Measurements from ENCODE around the gene FAM89B.

The FAM89B gene

DNA sequence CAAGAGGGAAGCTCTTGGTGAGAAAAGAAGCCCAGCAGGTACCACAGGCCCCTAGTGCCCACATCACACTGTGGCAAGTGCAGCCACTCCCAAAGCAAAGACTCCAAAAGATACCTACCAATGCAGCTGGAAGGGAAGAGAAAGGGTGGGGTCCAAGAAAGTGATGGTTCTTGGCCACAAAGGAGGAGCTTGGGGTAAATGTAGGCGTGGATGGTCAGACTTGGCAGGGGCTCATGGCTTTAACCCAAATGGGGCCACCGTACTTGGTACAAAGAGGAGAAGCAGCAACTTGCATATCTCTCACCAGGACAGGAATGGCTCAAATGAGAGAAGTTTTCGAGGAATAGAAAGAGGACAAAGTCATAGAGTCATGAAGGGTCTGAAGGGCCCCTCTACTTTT is 36.9 kb downstream of the FAM89B start:
- TF ChIP-seq, protein P1, sequence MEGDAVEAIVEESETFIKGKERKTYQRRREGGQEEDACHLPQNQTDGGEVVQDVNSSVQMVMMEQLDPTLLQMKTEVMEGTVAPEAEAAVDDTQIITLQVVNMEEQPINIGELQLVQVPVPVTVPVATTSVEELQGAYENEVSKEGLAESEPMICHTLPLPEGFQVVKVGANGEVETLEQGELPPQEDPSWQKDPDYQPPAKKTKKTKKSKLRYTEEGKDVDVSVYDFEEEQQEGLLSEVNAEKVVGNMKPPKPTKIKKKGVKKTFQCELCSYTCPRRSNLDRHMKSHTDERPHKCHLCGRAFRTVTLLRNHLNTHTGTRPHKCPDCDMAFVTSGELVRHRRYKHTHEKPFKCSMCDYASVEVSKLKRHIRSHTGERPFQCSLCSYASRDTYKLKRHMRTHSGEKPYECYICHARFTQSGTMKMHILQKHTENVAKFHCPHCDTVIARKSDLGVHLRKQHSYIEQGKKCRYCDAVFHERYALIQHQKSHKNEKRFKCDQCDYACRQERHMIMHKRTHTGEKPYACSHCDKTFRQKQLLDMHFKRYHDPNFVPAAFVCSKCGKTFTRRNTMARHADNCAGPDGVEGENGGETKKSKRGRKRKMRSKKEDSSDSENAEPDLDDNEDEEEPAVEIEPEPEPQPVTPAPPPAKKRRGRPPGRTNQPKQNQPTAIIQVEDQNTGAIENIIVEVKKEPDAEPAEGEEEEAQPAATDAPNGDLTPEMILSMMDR (IDR thresholded peaks at IDR 0.05; ENCODE audit: borderline replicate concordance, extremely low read depth, low read length, poor library complexity, severe bottlenecking): no peak
- TF ChIP-seq EZH2 (IDR thresholded peaks at IDR 0.05; ENCODE audit: borderline replicate concordance, low read depth, low read length, severe bottlenecking): no peak
- Histone ChIP-seq H3K4me1 (ENCODE audit: insufficient read depth, low read length) (peaks cover 34% of the 10 kb centered on the region), H3K79me2 (ENCODE audit: insufficient read depth, low read length) (peaks cover 52% of the 10 kb centered on the region), H4K20me1 (ENCODE audit: insufficient read depth, low read length) (peaks cover 20% of the 10 kb centered on the region), H3K36me3 (ENCODE audit: insufficient read depth, low read length) (peaks cover 81% of the 10 kb centered on the region), H3K9ac (ENCODE audit: low read depth, low read length) (no peak overlapping the region), H3K27ac (ENCODE audit: low read length) (no peak overlapping the region), H3K4me3 (ENCODE audit: low read depth in 1 of 2, low read length in 2 of 2) (no peak overlapping the region), H3K9me3 (ENCODE audit: insufficient read depth, low read length, severe bottlenecking) (no peaks in the 10 kb centered on the region), H2AFZ (ENCODE audit: low read depth, low read length) (no peak overlapping the region), H3K27me3 (ENCODE audit: insufficient read depth, low read length, poor library complexity) (no peaks in the 10 kb centered on the region), H3K4me2 (ENCODE audit: insufficient read depth, low read length) (no peak overlapping the region)
- ATAC-seq (ENCODE audit: insufficient read depth, low read depth) (no peak), DNase-seq (no peak)

- Histone ChIP-seq H3K4me3 (ENCODE audit: low read depth in 1 of 2, low read length in 2 of 2) (no peak overlapping the region), H3K27me3 (ENCODE audit: insufficient read depth, low read length, poor library complexity) (no peaks in the 10 kb centered on the region), H3K36me3 (ENCODE audit: insufficient read depth, low read length) (peaks cover 77% of the 10 kb centered on the region), H3K9me3 (ENCODE audit: insufficient read depth, low read length, severe bottlenecking) (no peaks in the 10 kb centered on the region), H3K27ac (ENCODE audit: low read length) (no peak overlapping the region), H3K4me2 (ENCODE audit: insufficient read depth, low read length) (peak overlapping the region; percentile 19; the same call in 1 of the 2 replicates), H2AFZ (ENCODE audit: low read depth, low read length) (no peak overlapping the region), H4K20me1 (ENCODE audit: insufficient read depth, low read length) (peaks cover 20% of the 10 kb centered on the region), H3K9ac (ENCODE audit: low read depth, low read length) (no peak overlapping the region), H3K79me2 (ENCODE audit: insufficient read depth, low read length) (peaks cover 56% of the 10 kb centered on the region), H3K4me1 (ENCODE audit: insufficient read depth, low read length) (peaks cover 34% of the 10 kb centered on the region)
- TF ChIP-seq, protein P1 (IDR thresholded peaks at IDR 0.05; ENCODE audit: borderline replicate concordance, extremely low read depth, low read length, poor library complexity, severe bottlenecking): no peak
- TF ChIP-seq EZH2 (IDR thresholded peaks at IDR 0.05; ENCODE audit: borderline replicate concordance, low read depth, low read length, severe bottlenecking): no peak
- ATAC-seq (ENCODE audit: insufficient read depth, low read depth) (no peak), DNase-seq (no peak)
Observed at GRCh38 chr11:65609665-65610064, 37.3 kb downstream of the FAM89B start.

DNA sequence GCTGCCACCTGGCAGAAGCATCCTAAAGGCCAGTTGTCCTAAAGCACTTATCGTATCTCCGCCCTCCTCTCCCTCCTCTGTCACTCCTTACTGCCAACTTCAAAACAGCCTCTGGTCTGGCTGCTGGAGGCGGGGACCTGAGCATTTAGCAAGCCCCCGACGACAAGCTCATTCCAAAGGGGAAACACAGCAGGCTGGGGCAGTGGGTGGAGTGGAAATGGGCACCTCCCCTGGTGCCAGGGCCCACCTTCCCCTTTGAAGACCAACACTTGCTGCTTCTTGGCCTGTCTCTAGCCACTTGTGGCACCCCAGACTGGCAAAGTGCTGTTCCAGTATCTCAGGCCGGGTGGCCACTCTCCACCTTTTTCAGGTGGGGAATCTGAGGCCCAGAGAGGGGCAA is 38.1 kb downstream of the FAM89B start:
- no peak for DNase-seq
- ATAC-seq (ENCODE audit: insufficient read depth, low read depth): no peak
- Histone ChIP-seq H3K36me3 (ENCODE audit: insufficient read depth, low read length) (peaks cover 70% of the 10 kb centered on the region), H3K79me2 (ENCODE audit: insufficient read depth, low read length) (peaks cover 60% of the 10 kb centered on the region), H4K20me1 (ENCODE audit: insufficient read depth, low read length) (peaks cover 20% of the 10 kb centered on the region), H3K27me3 (ENCODE audit: insufficient read depth, low read length, poor library complexity) (no peaks in the 10 kb centered on the region), H2AFZ (ENCODE audit: low read depth, low read length) (no peak overlapping the region), H3K9ac (ENCODE audit: low read depth, low read length) (no peak overlapping the region), H3K9me3 (ENCODE audit: insufficient read depth, low read length, severe bottlenecking) (no peaks in the 10 kb centered on the region), H3K4me3 (ENCODE audit: low read depth in 1 of 2, low read length in 2 of 2) (no peak overlapping the region), H3K27ac (ENCODE audit: low read length) (no peak overlapping the region), H3K4me1 (ENCODE audit: insufficient read depth, low read length) (peaks cover 36% of the 10 kb centered on the region), H3K4me2 (ENCODE audit: insufficient read depth, low read length) (peak overlapping the region; percentile 86)
- TF ChIP-seq, protein P1 (IDR thresholded peaks at IDR 0.05; ENCODE audit: borderline replicate concordance, extremely low read depth, low read length, poor library complexity, severe bottlenecking): no peak
- TF ChIP-seq EZH2 (IDR thresholded peaks at IDR 0.05; ENCODE audit: borderline replicate concordance, low read depth, low read length, severe bottlenecking): no peak

All from DND-41 (cell line).